HFFc6 (cell line): ENCODE results near the gene FLNB. TPM values are rescaled to one million over a fixed set of nuclear protein-coding genes. Genes with fewer than 3 reads are reported as not detected.
"Not testable (repeated sequence)": the region's sequence is repeated elsewhere in the genome, so short reads cannot be mapped to it uniquely, and the experiment has no call there.

ENCODE experiments used
- DNase-seq: peaks from one replicate; pipeline ENCODE4 v3.0.0-alpha.2; 2018
- H3K27ac Mint-ChIP-seq: 2 replicates; pipeline ENCODE4 v1.8.0; 2020; ENCODE audit warnings: mild to moderate bottlenecking, mixed read lengths
- H3K27me3 Mint-ChIP-seq: 2 replicates; pipeline ENCODE4 v1.8.0; 2021; ENCODE audit warnings: mild to moderate bottlenecking, moderate library complexity, mixed read lengths; ENCODE audit not compliant: insufficient read depth
- H3K36me3 Mint-ChIP-seq: 2 replicates; pipeline ENCODE4 v1.8.0; 2021; ENCODE audit warnings: low read depth, mixed read lengths
- H3K4me1 Mint-ChIP-seq: 2 replicates; pipeline ENCODE4 v1.8.0; 2020; ENCODE audit warnings: low read depth, mixed read lengths
- H3K4me3 Mint-ChIP-seq: 2 replicates; pipeline ENCODE4 v1.8.0; 2020; ENCODE audit warnings: mild to moderate bottlenecking, moderate library complexity, mixed read lengths
- H3K9me3 Mint-ChIP-seq: 2 replicates; pipeline ENCODE4 v1.8.0; 2020; ENCODE audit warnings: mild to moderate bottlenecking, mixed read lengths
- total RNA-seq, 6 experiments: library from RNA; stranded (reverse); fragmentation: NEBNext Ultra II Directional; extraction: Animal tissue kit (Norgen Biotek cat#: 25700); gene quantifications; 2 replicates in 1 of 6; 3 replicates in 5 of 6; pipeline ENCODE4 v1.2.3, GENCODE V29; 2021
- TF ChIP-seq, protein P1 (sequence below): fragments of 200-600 bp; sonication (generic); IDR thresholded peaks from 2 replicates; pipeline ENCODE4 v1.5.0; 2021; ENCODE audit warnings: antibody characterized with exemption, mild to moderate bottlenecking

FLNB gene
- total RNA-seq, 6 experiments from 2014 or later: 93.8 to 117 (median 98.7) TPM

DNA sequence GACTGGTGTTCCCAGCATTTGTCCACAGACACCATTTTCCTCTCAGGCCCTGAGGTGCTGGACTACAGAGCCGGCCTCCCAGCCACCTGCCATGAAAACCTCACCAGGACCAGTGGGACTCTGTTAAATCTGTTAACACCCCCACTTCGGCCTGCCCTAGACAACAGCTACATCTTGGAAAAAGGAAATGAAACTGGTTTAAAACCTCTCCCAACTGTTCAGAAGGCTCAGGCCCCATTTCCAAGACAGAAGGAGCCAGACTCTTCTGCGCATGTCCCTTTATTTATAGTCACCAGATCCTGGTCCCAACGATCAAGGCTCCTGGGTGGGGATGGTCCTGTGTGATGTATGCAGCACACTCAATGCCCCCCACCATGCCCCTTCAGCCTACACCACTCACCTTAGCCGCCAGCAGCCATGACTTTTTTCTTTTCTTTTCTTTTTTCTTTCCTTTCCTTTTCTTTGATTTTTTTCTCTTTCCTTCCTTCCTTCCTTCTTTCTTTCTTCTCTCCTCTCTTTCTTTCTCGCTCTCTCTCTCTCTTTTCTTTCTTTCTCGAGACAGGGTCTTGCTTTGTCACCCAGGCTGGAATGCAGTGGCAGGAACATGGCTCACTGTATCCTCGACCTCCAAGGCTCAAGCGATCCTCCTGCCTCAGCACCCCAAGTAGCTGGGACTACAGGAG is 25.5 kb upstream of the FLNB start:
- TF ChIP-seq, protein P1, sequence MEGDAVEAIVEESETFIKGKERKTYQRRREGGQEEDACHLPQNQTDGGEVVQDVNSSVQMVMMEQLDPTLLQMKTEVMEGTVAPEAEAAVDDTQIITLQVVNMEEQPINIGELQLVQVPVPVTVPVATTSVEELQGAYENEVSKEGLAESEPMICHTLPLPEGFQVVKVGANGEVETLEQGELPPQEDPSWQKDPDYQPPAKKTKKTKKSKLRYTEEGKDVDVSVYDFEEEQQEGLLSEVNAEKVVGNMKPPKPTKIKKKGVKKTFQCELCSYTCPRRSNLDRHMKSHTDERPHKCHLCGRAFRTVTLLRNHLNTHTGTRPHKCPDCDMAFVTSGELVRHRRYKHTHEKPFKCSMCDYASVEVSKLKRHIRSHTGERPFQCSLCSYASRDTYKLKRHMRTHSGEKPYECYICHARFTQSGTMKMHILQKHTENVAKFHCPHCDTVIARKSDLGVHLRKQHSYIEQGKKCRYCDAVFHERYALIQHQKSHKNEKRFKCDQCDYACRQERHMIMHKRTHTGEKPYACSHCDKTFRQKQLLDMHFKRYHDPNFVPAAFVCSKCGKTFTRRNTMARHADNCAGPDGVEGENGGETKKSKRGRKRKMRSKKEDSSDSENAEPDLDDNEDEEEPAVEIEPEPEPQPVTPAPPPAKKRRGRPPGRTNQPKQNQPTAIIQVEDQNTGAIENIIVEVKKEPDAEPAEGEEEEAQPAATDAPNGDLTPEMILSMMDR: no peak
- H3K9me3 Mint-ChIP-seq: no peaks in the 10 kb centered on the region
- H3K4me3 Mint-ChIP-seq: no peak overlapping the region
- no peaks in the 10 kb centered on the region for H3K36me3 Mint-ChIP-seq
- no peaks in the 10 kb centered on the region; the same call in 1 of the 2 replicates for H3K27me3 Mint-ChIP-seq
- peaks cover 53% of the 10 kb centered on the region for H3K4me1 Mint-ChIP-seq
- H3K27ac Mint-ChIP-seq: peak overlapping the region; percentile 87
- DNase-seq: no peak

DNA sequence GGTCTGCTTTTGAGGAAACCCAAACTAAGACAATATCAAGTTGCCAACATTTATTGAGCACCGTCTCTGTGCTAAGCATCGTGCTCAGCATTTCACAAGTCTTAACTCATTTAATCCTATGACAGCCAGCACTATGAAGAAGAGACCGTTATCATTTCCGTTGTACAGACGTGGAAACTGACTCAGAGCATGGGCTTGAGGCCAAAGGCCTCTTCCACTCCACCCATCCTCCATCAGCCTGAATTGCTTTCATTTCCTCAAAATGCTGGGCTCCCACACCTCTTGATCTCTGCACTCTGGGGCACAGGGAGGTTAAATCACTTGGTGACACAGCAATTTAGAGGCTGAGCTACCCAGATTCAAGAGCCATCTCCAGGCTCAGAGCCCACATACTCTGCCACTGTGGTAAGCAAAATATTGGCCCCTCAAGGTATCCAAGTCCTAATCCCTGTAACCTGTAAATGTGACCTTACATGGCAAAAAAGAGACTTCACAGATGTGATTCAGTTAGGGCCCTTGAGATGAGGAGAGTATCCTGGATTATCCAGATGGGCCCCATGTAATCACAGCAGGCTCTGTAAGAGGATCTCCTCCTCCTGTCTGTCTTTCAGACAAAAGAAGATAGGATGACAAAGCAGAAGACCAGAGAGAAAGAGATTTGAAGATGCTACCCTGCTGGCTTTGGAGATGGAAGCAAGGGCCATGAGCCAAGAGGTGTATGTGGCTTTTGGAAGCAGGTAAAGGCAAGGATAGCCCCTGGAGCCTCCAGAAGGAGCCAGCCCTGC is 24.3 kb upstream of the FLNB start:
- TF ChIP-seq, protein P1: no peak
- Mint-ChIP-seq H3K27me3 (no peaks in the 10 kb centered on the region; the same call in 1 of the 2 replicates), H3K27ac (peak overlapping the region; percentile 87), H3K4me3 (peak overlapping the region; percentile 64), H3K9me3 (no peaks in the 10 kb centered on the region), H3K36me3 (no peaks in the 10 kb centered on the region), H3K4me1 (peaks cover 42% of the 10 kb centered on the region)
- peak; percentile 85 for DNase-seq

DNA sequence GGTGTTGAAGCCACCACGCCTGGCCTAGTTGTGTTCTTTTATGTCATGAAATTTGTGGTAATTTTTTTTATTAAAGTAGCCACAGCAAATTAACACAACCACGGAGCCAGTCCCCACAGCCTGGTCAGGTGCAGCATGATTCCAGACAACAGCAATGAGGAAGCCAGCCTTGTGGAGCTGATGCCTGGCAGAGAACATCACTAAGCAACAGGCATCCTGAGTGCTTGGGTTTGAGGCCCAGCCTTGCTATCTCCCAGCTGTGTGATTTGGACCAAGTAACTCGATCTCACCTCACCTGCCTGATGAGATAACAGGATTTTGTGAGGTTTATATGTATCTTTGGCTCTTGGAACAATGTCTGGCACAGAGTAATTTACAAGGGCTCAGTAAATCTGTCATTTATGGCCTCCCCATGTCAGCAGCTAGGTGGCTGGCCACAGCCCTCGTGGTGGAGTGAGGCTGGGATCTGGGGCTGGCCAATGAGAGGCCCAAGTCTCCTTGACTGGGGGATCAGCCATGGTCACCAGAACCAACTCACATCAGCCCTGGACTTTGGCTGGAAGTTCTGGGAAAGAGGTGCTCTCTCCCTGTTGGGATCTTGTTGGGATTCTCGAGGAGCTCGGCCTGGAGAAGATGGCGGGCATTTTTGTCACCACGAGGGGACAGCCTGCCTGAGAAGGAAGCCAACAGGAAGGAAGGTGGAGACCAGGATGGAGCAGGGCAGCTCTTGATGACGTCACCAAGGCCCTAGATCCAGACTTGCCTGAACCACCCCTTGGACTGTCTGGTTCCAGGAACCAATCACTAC is 22.8 kb upstream of the FLNB start:
- TF ChIP-seq, protein P1: no peak
- DNase-seq: no peak
- H3K27ac Mint-ChIP-seq: peak overlapping the region; percentile 11; the same call in 1 of the 2 replicates
- peaks cover 45% of the 10 kb centered on the region for H3K4me1 Mint-ChIP-seq
- H3K4me3 Mint-ChIP-seq: no peak overlapping the region
- H3K36me3 Mint-ChIP-seq: no peaks in the 10 kb centered on the region
- no peaks in the 10 kb centered on the region for H3K9me3 Mint-ChIP-seq
- no peaks in the 10 kb centered on the region; the same call in 1 of the 2 replicates for H3K27me3 Mint-ChIP-seq

DNA sequence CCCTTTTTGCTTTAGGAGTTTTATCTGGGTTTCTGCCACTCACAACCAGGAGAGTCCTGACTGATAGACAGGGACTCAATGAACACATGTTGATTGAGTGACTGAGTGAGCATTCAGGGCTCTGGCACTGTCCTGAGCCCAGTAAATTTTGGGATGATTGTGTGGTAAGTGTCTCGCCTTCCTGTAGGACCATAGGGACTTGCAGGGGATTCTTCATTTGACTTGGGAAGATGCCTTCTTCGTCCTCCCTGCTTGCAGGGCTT is 22.3 kb upstream of the FLNB start:
- Mint-ChIP-seq H3K36me3 (no peaks in the 10 kb centered on the region), H3K27me3 (no peaks in the 10 kb centered on the region; the same call in 1 of the 2 replicates), H3K9me3 (no peaks in the 10 kb centered on the region), H3K27ac (no peak overlapping the region), H3K4me3 (no peak overlapping the region), H3K4me1 (peaks cover 42% of the 10 kb centered on the region)
- TF ChIP-seq, protein P1: no peak
- DNase-seq: no peak

DNA sequence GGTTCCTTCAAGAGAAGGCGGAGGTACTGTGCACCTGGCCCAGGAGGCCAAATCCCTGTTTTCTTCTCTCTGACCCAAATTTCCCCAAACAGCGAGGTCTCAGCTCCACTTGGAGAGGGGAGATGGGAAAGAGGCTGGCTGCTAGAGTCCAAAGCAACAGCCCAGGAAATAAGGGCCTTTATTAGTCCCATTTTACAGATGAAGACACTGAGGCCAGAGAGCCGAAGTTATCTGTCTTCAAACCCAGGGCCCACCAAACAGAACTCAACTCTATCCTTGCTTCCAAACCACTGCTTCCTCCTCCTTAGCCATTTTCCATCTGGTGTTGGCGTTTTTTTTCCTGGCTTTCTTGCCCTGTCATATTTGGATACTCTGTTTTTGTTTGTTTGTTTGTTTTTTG is 22.0 kb upstream of the FLNB start:
- no peak overlapping the region for H3K4me3 Mint-ChIP-seq
- no peaks in the 10 kb centered on the region for H3K36me3 Mint-ChIP-seq
- no peak overlapping the region for H3K27ac Mint-ChIP-seq
- DNase-seq: no peak
- TF ChIP-seq, protein P1: no peak
- no peaks in the 10 kb centered on the region for H3K9me3 Mint-ChIP-seq
- H3K4me1 Mint-ChIP-seq: peaks cover 39% of the 10 kb centered on the region
- H3K27me3 Mint-ChIP-seq: no peaks in the 10 kb centered on the region; the same call in 1 of the 2 replicates

DNA sequence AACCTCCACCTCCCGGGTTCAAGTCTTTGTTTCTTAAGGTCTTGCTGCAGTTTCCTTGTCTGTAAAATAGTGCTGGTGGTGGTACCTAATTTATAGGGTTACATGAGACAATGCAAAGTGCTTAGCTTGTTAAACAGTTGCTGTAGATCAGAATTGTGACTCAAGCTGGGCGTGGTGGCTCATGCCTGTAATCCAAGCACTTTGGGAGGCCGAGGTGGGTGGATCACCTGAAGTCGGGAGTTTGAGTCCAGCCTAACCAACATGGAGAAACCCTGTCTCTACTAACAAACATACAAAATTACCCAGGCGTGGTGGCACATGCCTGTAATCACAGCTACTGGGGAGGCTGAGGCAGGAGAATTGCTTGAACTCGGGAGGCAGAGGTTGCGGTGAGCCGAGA is 19.0 kb upstream of the FLNB start:
- DNase-seq, H3K9me3 Mint-ChIP-seq, H3K36me3 Mint-ChIP-seq, H3K4me3 Mint-ChIP-seq, H3K27me3 Mint-ChIP-seq, H3K4me1 Mint-ChIP-seq, H3K27ac Mint-ChIP-seq: not testable (repeated sequence)
